ENCODE data around the gene HDAC10. TPM values are rescaled to one million over a fixed set of nuclear protein-coding genes. Genes with fewer than 3 reads are reported as not detected.

The HDAC10 gene
- total RNA-seq, 1 experiment from 2014 or later: 15.4 TPM

DNA sequence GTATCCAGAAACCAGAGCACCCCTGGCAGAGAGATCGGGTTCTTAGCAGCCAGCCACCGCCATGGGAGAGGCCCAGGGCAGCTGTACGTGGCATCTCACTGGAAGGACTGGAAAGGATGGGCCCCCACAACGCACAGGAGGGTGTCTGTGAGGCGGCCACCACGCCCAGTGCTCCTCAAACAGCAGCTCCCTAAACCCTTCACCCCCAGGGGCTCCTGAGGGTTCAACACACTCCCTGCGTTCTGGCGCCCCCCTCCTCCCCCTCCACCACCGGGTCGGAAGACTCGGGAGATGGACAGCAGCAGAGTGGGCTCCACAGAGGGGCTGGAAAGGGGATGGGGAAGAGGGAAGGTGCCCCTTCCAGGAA, 9.4 kb upstream of the HDAC10 start:
- Histone ChIP-seq H3K4me1 (replicated peaks) (peaks cover 11% of the 10 kb centered on the region), H3K4me3 (peak overlapping the region; percentile 35; the same call in 1 of the 2 replicates), H3K36me3 (no peaks in the 10 kb centered on the region), H3K9me3 (replicated peaks) (no peaks in the 10 kb centered on the region), H3K27me3 (replicated peaks) (peaks cover 22% of the 10 kb centered on the region), H3K27ac (no peak overlapping the region)
- no peak for DNase-seq (ENCODE audit: low read depth in 1 of 2, low spot score in 2 of 2)

DNA sequence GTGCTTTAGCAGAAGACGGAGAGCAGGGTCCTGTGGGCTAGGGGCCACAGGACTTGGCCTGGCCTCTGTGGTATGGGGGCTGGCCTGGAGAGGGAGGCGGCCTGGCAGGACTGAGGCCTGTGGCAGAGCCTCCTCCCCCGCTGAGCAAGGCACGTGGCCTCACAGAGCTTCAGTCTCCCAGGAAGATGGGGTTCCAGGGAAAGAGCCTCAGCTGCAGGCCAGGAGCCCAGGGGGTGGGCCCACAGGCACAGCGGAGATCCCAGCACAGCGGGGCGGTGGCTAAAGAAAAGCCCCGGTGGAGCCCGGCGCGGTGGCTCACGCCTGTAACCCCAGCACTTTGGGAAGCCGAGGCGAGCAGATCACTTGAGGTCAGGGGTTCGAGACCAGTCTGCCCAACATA, 8.2 kb upstream of the HDAC10 start:
- DNase-seq (ENCODE audit: low read depth in 1 of 2, low spot score in 2 of 2): no peak
- Histone ChIP-seq H3K27me3 (replicated peaks) (peaks cover 22% of the 10 kb centered on the region), H3K4me3 (no peak overlapping the region)

DNA sequence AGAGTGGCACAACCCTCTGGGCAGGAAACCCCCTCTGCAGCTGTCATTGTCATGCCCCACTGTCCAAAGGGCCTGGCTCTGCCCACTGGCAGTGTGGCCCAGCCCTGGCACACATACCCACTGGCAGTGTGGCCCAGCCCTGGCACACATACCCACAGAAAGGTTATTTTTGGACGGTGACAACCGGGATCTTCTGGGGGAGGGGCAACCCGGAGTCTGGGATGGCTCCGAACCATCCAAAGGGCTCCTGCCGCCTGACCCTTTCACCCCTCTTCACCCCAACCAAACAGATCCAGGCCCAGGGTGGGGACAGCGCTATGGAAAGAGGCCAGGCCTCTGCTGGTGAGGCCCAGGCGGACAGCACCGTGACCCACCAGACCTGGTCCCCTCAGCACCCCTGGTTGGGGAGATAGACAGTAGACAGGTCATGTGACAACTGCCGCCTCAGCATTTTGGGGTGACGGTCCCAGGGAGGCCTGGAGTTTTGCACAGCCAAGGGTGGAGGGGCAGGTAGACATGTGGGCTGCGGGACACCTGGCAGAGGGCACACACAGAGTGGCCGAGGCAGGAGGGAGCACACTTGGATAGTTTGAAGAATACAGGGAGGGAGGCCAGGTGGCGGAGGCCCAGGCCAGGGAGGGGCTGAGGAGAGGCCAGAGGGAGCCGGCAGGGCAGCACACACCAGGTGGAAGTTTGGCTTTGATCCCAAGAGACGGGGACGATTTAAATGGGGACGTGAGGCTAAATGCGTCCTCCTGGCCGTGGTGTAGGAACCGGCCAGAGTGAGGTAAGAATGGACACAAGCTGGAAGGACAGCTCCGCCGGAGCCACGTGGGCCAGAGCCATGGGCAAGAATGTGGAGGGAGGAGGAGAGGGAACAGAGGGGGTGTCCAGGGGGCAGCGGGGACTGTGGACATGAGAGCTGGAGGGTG, 7.6 kb upstream of the HDAC10 start:
- no peak overlapping the region for H3K27ac ChIP-seq
- DNase-seq (ENCODE audit: low read depth in 1 of 2, low spot score in 2 of 2): no peak
- no peaks in the 10 kb centered on the region for H3K9me3 ChIP-seq (replicated peaks)
- no peak overlapping the region for H3K4me3 ChIP-seq
- no peaks in the 10 kb centered on the region for H3K36me3 ChIP-seq
- peaks cover 22% of the 10 kb centered on the region for H3K27me3 ChIP-seq (replicated peaks)
- peaks cover 11% of the 10 kb centered on the region for H3K4me1 ChIP-seq (replicated peaks)

More for the DNA sequence above, 8.2 kb upstream of the HDAC10 start:
- H3K4me1 ChIP-seq (replicated peaks): peaks cover 11% of the 10 kb centered on the region
- no peaks in the 10 kb centered on the region for H3K36me3 ChIP-seq
- no peaks in the 10 kb centered on the region for H3K9me3 ChIP-seq (replicated peaks)
- no peak overlapping the region for H3K27ac ChIP-seq

DNA sequence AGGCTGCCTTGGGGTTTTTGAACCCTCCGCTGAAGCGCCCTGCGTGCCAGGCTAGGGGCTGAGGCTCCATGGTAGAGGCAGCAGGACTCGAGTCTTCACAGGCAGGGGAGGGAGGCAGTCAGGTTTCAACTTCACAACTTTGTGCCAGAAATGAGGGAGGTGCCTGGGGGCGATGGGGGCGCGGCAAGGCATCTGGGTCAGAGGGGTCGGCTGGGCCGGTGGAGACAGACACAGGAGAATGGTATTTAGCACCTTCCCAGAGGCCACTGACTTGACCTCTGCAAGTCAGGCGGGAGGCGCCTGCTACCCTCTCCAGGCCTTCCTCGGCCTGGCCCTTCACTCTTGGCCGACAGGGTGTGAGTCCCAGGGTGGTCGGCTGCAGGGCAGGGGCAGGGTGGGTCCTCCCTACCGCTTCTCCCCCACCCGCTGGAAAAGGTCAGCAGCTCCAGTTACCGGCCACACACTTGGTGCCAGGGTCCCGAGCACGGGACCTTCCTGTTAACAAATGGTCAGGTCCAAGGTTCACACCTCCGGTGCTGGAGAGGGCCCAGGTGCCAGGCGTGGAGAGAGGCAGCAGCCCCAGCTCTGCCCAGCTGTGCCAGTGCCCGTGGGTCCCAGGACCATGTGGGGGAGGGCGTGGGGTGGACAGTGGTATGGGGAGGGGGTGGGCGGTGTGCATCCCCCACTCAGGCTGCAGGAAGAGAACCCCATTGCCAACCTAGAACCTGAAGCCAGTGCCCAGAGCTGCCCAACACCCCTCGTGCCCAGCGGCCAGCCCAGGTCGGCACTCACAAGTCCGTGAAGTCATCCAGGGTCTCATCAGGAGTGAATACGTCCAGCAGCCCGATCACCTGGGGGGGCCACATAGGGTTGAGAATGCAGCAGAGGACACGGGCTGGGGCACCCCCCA, 6.6 kb upstream of the HDAC10 start:
- peaks cover 11% of the 10 kb centered on the region for H3K4me1 ChIP-seq (replicated peaks)
- H3K36me3 ChIP-seq: no peaks in the 10 kb centered on the region
- H3K27ac ChIP-seq: no peak overlapping the region
- no peak overlapping the region for H3K4me3 ChIP-seq
- peaks cover 18% of the 10 kb centered on the region for H3K27me3 ChIP-seq (replicated peaks)
- H3K9me3 ChIP-seq (replicated peaks): no peaks in the 10 kb centered on the region
- DNase-seq (ENCODE audit: low read depth in 1 of 2, low spot score in 2 of 2): no peak

DNA sequence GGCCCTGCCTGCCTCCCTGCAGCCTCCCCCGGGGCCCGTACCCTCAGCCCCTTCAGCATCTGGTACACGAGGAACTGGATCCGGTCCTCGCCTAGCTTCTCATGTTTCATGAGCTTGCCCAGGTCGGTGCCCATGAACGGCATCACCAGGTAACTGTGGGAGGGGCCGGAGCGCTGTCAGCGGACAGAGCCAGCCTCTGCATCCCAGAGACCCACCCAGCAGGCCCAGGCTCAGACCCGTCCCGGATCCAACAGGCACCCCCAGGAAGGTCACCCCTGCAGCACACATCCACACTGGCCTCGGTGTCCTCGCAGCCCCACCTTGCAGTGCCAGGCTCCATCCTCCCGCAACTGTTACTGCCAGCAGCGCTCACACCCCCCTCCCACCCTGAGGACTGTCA, 6.0 kb upstream of the HDAC10 start:
- H3K27me3 ChIP-seq (replicated peaks): peaks cover 11% of the 10 kb centered on the region
- no peak overlapping the region for H3K27ac ChIP-seq
- peaks cover 11% of the 10 kb centered on the region for H3K4me1 ChIP-seq (replicated peaks)
- DNase-seq (ENCODE audit: low read depth in 1 of 2, low spot score in 2 of 2): no peak
- H3K4me3 ChIP-seq: no peak overlapping the region
- no peaks in the 10 kb centered on the region for H3K36me3 ChIP-seq
- H3K9me3 ChIP-seq (replicated peaks): no peaks in the 10 kb centered on the region

DNA sequence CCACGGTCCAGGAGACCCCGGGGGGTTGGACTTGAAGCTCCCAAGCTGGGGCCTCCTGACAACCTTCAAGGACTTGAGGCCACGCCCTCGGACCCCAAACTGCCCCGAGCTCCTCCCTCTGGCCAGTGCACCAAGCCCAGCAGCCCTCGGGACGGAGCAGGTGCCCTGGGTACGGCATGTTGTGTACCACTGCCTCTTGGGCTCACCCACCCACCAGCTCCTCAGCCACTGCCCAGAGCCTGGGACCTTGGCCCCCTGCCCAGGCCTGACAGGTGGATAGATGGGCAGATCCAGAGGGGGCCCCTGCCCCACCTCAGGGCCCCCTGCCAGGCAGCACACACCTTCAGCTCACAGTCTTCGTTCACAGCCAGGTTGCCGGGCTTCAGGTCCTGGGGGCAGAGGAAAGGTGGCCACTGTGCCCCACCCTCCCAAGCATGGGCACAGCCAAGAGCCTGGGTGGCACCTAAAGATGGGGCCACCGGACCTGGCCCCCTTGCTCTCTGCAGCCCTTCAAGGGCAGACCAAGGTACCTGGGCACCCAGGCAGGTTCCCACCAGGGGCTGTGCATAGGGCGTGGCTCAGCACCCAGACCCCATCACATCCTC, 5.3 kb upstream of the HDAC10 start:
- H3K27ac ChIP-seq: no peak overlapping the region
- 0 out of 2 replicates have a peak, but pooled peaks cover 2% of the 10 kb centered on the region for H3K9me3 ChIP-seq (replicated peaks)
- H3K4me1 ChIP-seq (replicated peaks): peaks cover 12% of the 10 kb centered on the region
- peaks cover 10% of the 10 kb centered on the region for H3K27me3 ChIP-seq (replicated peaks)
- DNase-seq (ENCODE audit: low read depth in 1 of 2, low spot score in 2 of 2): no peak
- H3K36me3 ChIP-seq: no peaks in the 10 kb centered on the region
- no peak overlapping the region for H3K4me3 ChIP-seq

DNA sequence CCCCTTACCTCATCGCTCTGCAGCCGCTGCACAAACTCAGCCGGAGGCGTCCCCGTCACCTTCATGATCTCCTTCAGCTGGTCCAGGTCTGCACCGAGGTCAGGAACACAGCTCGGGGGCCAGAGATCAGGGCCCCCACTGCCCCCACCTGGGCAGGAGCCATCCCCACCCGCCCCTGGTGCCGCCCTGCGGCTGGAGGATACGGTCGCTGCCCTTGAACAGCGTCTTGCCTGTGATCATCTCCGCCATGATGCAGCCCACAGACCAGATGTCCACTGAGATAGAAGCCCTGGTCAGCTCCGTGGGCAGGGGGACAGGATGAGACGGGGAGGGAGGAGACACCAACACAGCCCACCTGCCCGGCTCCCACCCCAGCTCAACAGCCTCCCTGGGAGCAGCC, 4.5 kb upstream of the HDAC10 start:
- Histone ChIP-seq H3K4me1 (replicated peaks) (peaks cover 13% of the 10 kb centered on the region), H3K27me3 (replicated peaks) (peaks cover 6% of the 10 kb centered on the region), H3K27ac (no peak overlapping the region), H3K9me3 (replicated peaks) (0 out of 2 replicates have a peak, but pooled peaks cover 2% of the 10 kb centered on the region), H3K36me3 (peaks cover 4% of the 10 kb centered on the region; the same call in 1 of the 2 replicates), H3K4me3 (no peak overlapping the region)
- no peak for DNase-seq (ENCODE audit: low read depth in 1 of 2, low spot score in 2 of 2)

DNA sequence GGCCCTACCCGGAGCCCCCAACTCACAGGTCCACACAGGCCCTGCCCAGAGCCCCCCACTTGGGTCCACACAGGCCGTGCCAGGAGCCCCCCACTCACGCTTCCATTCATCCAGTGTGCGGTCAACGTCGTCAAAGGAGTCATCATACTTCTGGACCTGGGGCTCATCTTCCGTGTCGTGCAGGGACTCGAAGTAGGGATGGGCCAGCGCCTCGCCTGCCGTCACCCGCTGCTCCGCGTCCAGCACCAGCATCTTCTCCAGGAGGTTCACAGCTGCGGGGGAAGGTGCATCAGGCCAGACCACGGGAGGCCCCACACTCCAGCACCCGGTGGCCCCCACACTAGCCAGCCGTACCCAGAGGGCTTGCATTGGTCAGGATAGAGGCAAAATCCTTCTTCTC, 4.0 kb upstream of the HDAC10 start:
- H3K4me3 ChIP-seq: no peak overlapping the region
- DNase-seq (ENCODE audit: low read depth in 1 of 2, low spot score in 2 of 2): no peak
- H3K27ac ChIP-seq: no peak overlapping the region
- 0 out of 2 replicates have a peak, but pooled peaks cover 2% of the 10 kb centered on the region for H3K9me3 ChIP-seq (replicated peaks)
- H3K4me1 ChIP-seq (replicated peaks): peaks cover 16% of the 10 kb centered on the region
- H3K27me3 ChIP-seq (replicated peaks): peaks cover under 1% of the 10 kb centered on the region; the same call in 1 of the 2 replicates
- peaks cover 5% of the 10 kb centered on the region for H3K36me3 ChIP-seq

DNA sequence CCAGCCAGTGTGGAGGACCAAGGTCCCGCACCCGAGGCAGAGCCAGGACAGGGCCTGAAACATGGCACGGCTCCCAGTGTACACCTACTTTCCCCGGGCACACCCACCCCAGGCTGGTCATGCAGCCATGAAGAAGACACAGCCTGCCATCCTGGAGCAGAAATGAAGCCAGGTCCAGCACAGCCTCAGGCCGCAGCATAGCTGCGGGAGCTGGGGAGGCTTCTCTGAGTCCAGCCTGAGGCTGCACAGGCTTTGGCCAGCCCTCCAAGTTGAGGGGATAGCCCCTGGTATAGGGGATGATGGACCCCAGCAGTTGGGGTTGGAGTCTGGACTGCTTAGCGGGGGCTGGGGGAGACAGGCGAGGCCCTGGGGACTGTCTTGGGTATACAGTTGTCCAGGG, 2.9 kb upstream of the HDAC10 start:
- H3K27me3 ChIP-seq (replicated peaks): no peaks in the 10 kb centered on the region
- no peak overlapping the region for H3K27ac ChIP-seq
- H3K4me1 ChIP-seq (replicated peaks): peaks cover 23% of the 10 kb centered on the region
- H3K4me3 ChIP-seq: no peak overlapping the region
- 0 out of 2 replicates have a peak, but pooled peaks cover 2% of the 10 kb centered on the region for H3K9me3 ChIP-seq (replicated peaks)
- H3K36me3 ChIP-seq: peaks cover 14% of the 10 kb centered on the region
- no peak for DNase-seq (ENCODE audit: low read depth in 1 of 2, low spot score in 2 of 2)

DNA sequence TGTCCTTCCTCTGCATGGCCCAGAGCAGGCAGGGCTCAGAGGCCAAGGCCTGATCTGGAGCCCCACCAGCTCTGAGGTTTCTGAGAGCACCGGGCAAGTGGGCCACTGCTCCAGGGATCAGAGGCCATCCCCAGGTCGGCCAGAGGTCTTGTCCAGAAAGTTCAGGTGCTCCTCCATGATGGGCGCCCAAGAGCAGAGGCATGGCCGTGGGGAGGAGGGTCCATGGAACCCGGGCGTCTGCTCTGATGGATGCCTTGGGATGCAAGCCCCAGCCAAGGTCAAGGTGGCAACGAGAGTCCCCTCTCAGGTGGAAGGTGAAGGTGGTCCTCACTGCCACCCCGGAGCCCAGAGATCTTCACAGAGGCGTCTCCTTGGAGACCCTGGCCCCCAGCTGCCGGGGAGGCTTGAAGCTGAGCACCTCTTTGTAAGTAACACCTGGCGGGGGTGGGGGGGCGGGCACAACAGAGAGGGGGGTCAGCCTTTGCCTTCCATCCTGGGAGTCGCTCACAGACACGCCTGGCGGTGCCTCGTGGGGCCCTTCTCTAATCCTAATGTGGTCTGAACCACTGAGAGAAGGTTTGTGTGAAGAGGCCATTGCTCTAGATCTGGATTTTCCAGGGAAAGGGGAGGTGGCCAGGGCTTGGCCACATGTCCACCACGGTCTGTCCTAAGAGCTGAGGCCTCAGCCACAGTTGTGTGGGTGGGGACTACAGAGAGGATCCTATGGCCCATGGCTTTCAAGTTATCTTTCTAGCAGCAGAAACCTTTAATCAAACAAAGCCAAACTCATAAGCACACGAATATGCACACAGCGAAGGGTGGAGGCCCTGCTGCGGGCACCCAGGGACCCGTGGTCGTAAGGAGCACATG, 2.2 kb upstream of the HDAC10 start:
- peaks cover 23% of the 10 kb centered on the region for H3K4me1 ChIP-seq (replicated peaks)

DNA sequence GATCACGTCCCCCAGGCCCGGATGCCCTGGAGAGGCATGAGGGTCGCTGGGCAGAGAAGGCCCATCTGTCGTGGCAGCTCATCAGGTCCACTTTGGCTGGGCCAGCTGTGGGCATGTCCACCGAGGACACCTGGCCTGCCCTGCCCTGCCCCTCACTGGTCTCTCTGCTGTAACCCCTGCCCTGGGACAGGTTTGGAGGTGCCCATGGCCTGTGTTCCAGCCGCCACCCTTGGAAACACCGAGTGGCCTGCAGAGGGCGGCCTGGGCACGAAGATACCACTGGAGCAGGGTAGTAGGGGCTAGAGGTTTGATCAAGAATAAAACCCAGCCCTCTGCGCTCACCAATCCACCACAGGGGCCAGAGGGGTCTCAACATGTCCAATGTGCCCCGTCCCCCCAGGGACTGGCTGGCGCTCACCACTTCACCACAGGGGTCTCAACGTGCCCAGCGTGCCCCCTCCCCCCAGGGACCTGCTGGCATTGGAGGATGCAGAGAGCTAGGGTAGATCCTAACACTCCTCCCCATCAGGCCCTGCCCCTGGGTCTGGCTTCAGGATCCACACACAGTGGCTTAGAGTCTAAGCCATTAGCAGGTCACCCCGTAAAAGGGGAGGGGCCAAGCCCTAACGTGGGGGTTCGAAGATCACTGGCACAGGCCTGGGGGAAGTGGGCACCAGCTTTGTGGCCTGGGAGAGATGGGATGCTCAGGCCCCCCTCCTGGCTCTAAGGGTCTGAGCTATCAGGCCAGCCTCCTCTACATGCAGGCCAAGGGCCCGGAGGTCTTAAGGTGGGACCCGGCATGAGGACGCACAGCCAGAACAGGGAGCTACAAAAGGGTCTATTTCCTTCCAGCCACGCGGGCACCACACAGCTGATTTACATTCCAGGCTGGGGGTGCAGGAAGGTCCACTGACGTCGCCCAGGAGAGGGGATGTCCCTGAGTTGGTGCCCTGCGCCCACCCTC, 1.3 kb upstream of the HDAC10 start:
- peaks cover 23% of the 10 kb centered on the region for H3K4me1 ChIP-seq (replicated peaks)

More for the DNA sequence above, 2.2 kb upstream of the HDAC10 start:
- no peak for DNase-seq (ENCODE audit: low read depth in 1 of 2, low spot score in 2 of 2)
- no peak overlapping the region for H3K4me3 ChIP-seq
- peaks cover 19% of the 10 kb centered on the region for H3K36me3 ChIP-seq
- 0 out of 2 replicates have a peak, but pooled peaks cover 2% of the 10 kb centered on the region for H3K9me3 ChIP-seq (replicated peaks)
- H3K27ac ChIP-seq: no peak overlapping the region
- H3K27me3 ChIP-seq (replicated peaks): no peaks in the 10 kb centered on the region

More for the DNA sequence above, 1.3 kb upstream of the HDAC10 start:
- 0 out of 2 replicates have a peak, but pooled peaks cover 2% of the 10 kb centered on the region for H3K9me3 ChIP-seq (replicated peaks)
- no peaks in the 10 kb centered on the region for H3K27me3 ChIP-seq (replicated peaks)
- DNase-seq (ENCODE audit: low read depth in 1 of 2, low spot score in 2 of 2): peak; percentile 63 to 77
- H3K36me3 ChIP-seq: peaks cover 28% of the 10 kb centered on the region
- H3K27ac ChIP-seq: no peak overlapping the region
- H3K4me3 ChIP-seq: no peak overlapping the region

Measured in SJSA1 (cell line).